NCI-H526 treated with DMSO at 0.1 percent for 48 hours (cell line): Measurements from ENCODE around the gene CD151.

Experiments used
- DNase-seq: peaks from one replicate; lab custom pipeline; 2025; lab: John Stamatoyannopoulos, UW

Gene CD151

DNA sequence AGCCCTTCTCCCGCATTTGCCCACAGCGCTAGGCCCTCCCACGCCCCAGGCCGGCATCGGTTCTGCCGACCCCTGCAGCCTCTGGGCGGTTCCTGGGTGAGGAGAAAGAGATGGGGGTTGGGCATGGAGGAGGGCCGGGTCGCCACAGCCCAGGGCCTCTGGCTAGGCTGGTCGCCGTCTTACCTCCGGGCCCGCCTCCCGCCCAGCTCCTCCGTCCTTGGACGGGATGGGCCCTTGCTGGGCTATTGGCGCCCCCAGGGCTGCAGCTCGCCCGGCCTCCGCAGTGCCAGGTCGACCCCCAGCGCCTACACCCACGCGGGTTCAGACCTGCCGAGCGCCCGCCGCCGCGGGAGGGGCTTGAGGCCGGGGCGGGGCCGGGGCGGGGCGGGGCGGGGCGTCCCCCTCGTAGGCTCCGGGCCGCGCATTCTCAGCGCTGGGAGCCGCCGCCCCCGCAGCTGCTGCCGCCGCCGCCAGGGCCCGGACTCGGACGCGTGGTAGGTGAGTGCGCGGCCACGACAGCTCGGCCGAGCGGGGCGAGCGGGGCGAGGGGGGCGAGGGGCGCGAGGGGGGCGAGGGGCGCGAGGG, at the start of gene CD151:
Gene CD151 (plus strand): TSS at position 424 of the 585 bp plus-strand sequence. CDS start 3,118 bp downstream, outside the sequence.
- DNase-seq: peak; percentile 42

DNA sequence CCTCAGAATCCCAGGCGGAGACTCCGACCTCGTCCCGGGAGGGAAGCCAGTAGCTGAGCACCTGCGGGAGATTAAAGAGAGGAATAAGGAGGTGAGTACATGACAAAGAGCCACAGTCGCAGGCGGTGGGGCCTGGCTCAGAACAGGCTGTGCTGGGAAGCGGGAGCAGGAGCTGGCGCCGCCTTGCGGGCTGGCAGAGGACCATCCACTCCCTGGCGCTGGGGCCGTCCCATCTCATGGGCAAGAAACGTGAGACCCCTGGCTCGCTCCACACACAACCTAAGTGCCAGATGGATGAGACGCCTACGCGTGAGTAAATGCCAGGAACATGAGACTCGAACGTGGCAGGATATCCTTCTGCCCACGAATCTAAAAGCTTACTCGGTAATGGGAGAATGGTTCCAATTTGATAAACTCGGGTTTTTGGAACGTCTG, 49.2 kb upstream of the CD151 start:
- peak; percentile 91 for DNase-seq

DNA sequence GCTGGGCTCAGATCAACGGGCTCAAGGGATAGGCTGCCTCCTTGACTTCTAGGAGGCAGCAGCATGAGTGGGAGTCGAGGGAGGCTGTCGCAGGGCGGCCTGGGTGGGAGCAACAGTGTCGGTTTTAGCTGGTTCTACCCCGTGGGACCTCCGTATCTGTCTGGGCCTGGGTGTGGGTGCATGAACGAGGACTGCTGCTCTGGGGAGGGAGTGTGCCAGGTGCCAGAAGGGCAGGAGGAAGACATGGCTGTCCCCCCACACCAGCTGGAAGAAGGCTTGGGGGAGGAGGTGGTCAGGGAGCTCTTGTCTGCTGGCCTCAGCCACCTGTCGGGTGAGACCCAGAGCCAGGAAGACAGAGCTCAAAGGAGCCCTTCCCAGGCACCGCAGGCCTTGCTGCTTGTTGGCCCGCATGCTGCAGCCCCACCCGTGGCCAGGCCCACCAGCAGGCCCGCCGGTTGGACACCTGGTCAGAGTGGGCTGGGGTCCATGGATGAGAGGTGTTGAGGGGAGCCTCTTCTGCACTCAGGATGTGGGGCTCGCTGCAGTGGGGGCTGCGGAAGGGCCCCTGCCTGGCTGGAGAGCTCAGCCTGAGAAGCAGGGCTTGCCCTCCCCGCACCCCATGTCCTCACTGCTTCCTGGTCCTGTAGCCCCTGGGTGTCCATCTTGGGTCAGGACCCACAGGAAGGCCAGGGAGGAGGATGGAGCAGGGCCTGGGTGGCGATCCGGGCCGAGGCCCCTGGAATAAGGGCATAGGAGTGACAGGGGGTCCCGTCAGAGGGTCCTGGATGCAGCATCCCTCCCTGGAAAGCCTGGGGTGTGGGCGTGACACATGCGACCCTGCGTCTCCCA, 46.3 kb upstream of the CD151 start:
- no peak for DNase-seq

DNA sequence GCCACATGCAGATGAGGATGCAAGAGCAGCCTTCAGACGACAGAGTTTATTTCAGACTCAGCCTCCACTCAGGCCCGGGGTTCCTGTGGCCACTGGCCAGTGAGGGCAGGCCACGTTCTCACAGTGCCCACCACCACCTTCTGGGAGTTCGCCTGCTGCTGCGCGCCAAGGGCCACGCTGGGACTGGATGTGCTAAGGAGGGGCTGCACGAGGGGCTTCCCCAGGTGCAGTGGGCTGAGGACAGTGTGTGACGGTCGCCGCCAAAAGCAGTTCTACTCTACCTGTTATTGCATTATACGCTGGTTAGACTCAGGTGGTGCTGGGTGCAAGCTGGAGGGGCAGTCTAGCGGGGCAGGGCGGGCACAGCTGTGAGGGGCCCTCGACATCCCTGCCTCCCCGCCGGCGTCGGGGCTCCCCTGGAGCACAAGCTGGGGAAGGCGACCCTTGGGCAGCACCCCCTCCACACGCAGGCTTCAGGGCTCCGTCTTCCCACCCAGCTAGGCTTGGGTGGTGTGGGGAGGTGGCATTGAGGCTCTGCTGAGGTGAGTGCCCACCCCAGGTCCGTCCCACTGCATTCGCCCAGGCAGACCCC, 45.6 kb upstream of the CD151 start:
- no peak for DNase-seq

DNA sequence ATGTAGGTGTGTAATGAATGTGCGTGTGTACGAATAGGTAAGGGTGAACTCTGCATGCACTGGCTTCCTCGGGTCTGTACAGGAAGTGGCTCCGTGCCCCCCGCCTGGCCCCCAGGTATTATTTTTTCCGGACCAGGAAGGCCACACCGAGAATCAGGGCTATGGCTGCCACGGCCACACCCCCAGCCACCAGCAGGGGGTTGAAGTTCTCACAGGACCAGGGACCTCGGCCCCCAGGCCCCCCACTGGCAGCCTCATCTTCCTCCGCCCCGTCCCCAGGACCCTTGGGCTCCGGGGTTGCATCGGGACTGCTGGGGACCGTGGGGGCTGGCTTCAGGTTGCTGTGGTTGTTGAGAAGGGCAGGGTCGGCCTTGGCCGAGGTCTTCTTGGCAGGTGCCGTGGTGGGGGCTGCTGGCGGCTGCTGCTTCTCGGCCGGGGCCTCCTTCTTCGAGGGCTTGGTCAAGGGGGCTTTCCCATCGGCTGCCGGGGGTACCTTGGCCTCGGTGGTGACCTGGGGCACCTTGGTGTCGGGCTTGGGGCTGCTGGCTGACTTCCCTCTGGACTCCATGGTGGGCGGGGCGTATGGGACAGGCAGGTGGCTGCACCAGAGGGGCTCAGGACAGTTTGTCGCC, 44.6 kb upstream of the CD151 start:
- DNase-seq: no peak

DNA sequence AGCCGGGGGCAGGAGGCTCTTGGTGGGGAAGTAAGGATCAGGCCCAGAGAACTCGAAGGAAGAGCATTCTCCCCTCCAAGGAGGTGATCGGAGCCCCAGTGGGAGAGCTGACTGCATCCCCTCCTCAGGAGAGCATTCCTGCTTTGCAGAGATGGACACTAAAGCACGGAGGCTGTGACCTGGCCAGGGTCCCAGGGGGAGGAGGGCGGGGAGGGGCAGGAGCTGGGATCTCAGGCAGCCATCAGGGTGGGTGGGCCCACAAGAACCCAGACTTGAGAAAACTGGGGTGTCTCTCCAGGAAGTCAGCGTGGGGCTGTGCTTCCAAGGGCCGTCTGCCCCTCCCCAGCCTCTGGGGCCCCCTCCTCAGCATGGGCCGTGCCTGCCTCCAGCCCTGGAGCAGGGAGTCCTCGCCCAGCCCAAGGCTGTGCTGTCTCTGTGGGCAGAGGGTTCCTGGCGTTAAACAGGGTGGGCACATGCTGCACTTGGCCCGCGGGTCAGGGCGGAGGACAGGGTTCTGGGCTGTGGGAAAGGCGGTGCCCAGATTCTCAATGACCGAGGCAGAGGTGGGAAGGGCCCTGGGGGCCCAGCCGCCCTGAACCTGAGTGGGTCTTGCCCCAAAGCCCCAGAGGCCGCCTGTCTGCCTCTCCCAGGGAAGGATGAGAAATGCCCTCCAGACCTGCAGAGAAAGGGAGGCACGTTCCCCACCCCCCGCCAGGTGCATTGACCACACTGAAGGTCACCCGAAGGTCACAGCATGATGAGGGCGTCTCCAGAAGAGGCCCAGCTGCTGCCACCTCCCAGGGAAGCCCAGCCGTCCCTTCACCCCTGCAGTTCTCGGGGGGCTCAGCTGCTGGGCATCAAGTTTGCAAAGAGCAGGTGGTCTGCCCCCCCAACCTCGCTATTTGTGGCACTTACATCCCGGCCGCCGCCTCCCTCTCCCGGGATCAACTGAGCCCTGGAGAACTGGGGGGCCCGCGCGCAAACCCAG, 43.5 kb upstream of the CD151 start:
- no peak for DNase-seq

DNA sequence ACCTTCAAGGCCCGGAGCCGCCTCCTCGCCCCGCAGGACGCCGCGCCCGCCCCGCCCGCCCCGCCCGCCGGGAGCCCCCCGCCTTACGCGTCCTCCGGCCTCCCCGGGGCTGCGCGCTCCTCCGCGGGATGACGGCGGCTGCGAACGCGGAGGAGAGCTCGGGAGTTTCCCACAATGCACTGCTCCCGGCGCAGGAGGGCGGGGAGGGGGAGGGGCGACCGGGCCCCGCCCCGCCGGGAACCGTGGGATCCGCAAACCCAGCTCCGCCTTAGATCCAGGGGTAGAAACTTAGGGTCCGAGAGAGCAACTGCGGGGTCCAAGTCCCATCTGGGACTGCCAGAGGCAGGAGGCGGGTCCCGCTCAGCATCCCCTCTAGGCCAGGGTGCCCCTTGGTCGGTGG, 42.8 kb upstream of the CD151 start, which contains the start of gene CEND1:
Gene CEND1 (minus strand): TSS at position 148 of the 400 bp plus-strand sequence. CDS start 1,514 bp downstream, outside the sequence.
- DNase-seq: no peak

DNA sequence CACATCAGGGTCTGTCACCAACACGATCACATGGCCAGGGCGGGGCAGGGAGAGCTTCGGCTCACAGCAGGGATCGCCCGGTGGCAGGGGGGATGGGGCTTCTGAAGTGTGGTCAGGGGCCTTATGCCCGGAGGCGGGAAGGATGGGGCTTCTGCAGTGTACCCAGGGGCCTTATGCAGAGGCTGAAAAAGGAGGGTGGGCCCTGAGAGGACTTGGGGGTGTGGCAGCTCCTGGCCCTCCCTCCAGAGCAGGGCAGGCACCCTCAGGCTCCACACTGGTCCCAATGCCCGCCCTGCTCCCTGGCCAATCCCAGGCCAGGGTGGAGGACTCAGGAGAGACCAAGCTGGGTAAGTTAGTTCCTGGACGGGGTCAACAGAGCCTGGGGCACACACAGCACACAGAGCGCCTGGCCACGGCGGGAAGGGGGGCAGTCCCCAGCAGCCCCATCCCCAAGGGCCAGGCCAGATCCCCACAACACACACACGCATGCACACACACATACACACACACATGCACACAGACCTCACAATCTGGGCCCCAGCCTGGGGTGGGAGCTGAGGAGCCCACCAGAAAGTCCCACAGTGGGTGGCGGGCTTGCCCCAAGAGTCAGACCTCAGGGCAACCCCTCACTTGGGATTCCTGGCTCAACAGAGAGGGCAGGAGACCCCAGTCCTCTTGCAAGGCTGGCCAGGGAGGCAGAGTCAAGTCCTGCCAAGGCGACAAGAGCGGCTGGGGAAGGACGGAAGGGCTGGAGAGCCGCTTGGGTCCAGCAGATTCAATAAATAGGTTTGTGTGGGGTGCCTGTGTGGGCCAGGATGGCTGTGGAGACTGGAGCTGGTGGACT, 41.8 kb upstream of the CD151 start:
- no peak for DNase-seq

DNA sequence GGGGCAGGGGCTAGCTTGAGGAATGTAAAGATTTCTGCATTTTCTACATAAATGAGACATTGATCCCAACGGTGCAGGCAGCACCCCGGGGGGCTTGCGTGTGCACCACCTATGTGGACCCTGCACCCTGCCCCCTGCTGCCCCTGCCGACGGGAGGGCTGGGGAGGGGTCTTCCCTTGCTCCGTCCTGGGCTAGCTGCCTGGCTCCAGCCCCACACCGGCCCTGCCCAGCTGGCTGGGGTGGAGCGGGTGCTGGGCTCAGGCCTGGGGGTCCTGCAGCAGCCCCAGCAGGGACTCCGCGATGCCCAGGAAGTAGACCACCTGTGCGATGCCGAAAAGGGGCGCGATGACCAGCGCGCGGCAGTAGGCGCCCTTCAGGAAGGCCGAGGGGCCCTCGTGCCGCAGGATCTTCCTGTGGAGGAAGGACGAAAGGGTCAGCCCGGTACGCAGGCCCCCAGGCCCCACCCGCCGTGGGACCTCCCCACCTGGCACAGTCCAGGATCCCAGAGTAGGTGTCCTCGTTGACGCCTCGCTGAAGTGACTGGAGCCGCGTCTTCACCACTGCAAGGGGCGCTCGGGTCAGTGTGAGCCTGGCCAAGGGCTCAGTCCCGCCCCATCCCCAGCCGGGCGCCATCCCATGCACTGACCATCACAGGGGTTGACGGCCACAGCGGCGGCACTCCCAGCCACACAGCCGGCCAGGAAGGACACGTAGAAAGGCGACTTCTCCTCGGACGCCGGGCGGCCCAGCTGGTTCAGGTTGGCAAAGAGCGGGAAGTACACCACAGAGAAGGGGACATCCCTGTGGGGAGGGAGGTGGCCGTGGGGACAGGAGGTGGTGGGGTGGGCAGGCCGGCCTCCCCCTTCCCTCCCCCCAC, 40.9 kb upstream of the CD151 start:
- DNase-seq: no peak

DNA sequence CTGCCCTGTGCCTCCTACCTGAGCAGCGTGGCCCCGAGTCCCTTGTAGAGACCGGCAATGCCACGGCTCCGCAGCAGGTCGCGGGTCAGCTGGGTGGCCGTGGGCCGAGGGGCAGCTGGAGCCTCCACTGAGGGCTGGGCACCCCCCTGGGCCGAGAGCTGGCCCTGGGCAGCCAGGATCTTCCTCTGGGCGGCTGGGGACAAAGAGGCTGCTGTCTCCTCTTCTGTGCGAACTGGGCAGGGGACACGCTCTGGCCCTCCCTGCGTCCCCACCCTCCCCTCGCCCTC, 40.3 kb upstream of the CD151 start:
- DNase-seq: no peak

DNA sequence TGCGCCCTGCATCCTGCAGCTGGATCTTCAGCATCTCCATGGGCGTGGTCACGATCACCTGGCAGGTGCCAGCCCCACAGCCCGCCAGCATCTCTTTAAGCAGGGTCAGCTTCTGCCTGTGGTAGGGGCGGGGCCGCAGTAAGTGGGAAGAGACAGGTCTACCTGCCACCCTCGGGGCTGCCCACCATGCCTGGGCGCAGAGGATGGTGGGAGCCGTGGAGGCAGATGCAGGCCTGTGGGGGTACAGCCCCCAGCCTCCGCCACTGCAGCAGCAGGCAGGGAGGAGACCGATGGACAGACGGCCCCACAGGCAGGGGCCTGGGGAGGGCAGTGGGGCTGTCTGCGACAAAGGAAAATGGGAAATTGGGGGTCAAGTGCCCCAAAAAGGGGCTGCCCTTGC, 39.9 kb upstream of the CD151 start:
- peak; percentile 30 for DNase-seq

DNA sequence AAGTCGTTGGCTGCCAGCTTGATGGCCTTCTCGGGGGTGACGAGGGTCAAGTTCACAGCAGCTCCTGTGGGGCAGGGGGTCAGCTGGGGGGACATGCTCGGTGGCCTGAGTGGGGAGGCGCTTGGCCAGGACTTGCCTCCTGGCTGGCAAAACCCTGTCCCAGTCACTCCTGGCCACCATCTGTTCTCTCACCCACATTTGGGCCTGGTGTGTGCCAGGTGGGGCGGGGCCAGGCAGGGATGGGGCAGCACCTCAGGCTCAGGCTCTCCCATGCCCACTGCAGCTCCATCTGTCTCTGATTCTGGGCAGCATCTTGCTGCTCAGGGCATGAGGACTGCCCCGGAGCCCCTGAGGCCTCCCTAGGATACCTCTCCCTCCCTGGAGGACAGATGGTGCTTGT, 39.2 kb upstream of the CD151 start:
- no peak for DNase-seq

DNA sequence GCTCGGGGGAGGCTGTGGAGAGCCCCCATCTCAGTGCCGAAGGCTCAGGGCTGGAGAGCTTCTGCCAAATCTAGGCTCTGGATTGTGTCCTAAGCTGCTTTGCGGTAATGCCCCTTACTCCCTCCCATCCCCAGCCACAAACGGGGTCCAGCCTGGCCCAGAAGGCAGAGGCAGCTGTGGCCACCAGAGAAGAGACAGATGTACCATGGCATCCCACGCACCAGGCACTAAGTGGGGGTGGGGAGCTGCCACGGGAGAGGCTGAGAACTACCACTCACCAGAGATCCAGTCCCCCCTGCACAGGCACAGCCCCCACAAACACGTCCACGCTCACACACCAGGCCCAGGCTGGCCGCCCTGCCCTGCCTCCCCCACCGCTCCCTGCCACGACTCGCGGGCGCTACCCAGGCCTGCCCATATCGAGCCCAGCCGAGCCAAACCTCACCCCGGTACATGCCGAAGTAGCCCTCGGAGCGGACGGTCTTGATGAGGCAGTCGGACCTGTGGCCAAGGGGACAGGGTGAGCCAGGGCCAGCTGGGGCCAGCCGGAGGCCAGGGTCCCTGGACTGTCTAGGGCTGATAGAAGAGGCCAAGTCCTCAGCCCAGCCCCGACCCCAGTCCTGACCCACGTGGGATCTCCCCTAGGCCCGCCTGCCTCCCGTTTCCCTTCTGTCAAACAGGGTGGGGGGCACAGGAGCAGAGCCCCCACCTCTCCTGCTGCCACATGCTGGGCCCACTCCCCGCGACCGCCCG, 38.6 kb upstream of the CD151 start:
- DNase-seq: no peak

DNA sequence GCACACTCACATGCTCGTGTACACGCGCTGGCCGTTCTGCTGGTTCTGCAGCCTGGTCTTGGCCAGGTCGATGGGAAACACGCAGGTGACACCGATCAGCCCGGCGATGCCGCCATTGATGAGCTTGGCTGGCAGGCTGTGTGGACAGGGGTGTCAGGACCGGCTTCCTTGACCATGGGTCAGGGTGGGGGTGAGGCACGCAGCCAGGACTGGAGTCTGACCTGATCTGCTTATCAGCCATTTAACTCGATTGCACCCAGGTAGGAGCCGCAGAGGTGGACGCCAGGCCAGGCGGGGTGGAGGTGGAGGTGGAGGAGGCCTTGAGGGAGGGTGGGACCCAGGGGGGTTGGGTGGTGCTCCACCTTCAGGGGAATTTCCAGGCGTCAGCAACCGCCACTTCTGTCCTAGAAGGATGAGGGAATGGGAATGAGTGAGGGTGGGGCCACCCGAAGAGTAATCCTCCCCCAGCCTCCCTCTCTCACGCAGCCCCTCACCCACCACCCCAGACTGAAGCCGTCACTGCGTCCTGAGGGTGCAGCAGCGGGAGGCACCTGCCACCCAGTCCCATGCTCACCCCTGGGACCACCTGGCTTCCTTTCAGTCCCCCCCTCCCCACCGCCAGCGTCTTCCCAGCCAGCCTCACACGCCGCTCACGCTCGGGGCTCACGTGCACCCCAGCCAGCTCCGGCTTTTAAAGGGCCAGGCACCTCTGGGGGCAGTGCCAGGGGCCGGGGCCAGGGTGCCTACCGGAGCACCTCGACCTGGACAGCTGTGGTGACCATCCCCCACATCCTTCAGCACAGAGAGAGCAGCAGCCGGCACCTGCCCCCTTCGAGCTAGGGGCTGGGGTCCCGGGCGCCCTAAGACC, 37.8 kb upstream of the CD151 start:
- peak; percentile 35 for DNase-seq

DNA sequence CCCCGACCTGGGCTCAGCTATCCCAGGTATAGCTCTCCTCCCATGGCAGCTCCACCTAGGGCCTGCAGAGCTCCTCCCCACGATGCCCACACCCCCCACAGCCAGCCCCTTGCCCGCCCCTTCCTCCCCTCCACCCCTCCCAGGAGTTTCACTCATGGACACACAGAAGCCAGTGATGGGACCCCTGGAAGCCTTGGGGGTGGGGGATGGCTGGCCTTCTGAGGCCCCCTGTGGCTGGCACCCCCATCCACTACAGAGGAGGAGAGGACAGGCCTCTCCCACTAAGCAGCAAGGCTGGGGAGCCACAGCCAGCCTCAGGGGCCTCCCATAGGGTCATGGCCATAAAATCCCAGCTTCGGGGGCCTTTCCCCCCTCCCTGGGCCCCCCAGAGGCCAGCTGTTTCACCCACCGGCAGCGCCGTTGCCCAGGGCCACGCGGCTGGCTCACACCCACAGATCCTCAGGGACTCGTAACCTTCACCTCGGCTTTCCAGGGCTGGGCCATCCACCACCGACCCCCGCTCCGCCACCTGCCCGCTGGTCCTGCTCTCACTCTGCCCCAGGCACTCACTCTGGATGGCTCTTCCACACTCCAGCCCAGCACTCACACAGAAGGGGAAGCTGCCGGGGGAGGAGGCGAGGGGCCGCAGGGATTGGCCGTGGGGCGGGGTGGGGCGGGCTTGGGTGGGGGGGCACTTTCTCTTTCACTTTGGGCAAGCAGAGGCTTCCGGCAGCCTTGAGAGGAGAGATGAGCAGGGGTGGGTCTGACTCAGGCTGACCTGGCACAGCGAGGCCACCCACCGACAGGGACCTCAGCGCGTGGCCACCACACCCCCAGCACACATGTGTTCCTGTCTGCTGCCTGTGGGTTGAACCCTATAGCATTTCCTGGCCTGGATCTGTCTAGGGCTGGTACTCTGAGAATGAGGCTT, 36.9 kb upstream of the CD151 start:
- DNase-seq: peak; percentile 65

DNA sequence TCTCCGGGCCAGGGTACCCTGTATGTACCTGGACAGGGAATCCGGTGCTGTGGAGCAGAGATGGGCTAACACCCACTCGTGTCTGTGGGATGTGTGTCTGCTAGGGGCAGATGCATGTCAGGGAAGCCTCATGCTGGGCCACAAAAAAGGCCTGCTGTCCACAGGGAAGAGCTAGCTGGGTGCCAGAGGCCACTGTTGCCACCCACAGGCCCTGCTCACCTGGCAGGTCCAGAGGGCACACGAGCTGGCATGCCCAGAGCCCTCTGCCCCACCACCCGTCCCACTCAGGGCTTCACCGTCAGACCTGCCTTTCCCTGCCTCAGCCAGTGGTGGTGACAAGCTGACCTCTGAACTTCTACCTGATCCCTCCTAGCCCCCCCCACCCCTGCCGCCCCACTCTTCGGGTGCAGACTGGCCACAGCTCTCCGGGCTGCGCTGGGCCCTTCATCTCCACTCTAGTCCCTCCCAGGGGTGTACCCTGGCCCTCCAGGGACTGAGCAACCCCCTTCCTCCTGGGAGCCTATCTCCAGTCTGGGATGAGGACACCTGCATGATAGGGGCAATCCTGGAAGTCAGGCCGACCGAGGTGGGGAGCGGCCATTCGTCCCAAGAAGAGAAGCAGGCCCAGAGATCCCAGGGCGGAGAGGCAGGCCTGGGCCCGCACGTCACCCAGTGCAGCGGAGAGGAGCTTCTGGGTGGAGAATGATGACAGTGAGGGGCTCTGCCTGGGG, 36.0 kb upstream of the CD151 start:
- DNase-seq: no peak
